Ascending aorta (tissue), 2 donors: Measurements from ENCODE around the gene TBXT. TPM values are rescaled to one million over a fixed set of nuclear protein-coding genes. Genes with fewer than 3 reads are reported as not detected.
A peak's percentile ranks its signal among the peaks of the same experiment; 100 is the strongest.

ENCODE experiments used
- DNase-seq, 2 donors: peaks; one replicate each; pipeline ENCODE4 v3.0.0-alpha.2; 2019; ENCODE audit warnings: low spot score in 2 of 2
- H3K27ac ChIP-seq, 2 donors: fragments of 200-600 bp; sonication (generic); one replicate each; pipeline ENCODE4 v1.5.1; 2016 to 2017; ENCODE audit warnings: mild to moderate bottlenecking in 1 of 2
- H3K27me3 ChIP-seq: fragments of 200-600 bp; sonication (generic); one replicate; pipeline ENCODE4 v1.5.1; 2017
- H3K36me3 ChIP-seq, 2 donors: fragments of 200-600 bp; sonication (generic); one replicate each; pipeline ENCODE4 v1.5.1; 2016
- H3K4me1 ChIP-seq, 2 donors: fragments of 200-600 bp; sonication (generic); one replicate each; pipeline ENCODE4 v1.5.1; 2016 to 2017; ENCODE audit warnings: mild to moderate bottlenecking in 1 of 2
- H3K4me3 ChIP-seq, 2 donors: fragments of 200-600 bp; sonication (generic); one replicate each; pipeline ENCODE4 v1.5.1; 2016 to 2017; ENCODE audit warnings: mild to moderate bottlenecking in 1 of 2
- H3K9me3 ChIP-seq, 2 donors: fragments of 200-600 bp; sonication (generic); one replicate each; pipeline ENCODE4 v1.5.1; 2016
- intact Hi-C: fragments of 100-400 bp; cut with DNase I; formaldehyde crosslinking; loops from one replicate; pipeline ENCODE4 v1.15.1; 2023
- total RNA-seq: library from RNA; depleted of rRNA; stranded (reverse); fragments of >200 nt; gene quantifications from one replicate; pipeline ENCODE4 v1.1.0, GENCODE V29; 2016
- TF ChIP-seq, protein P1 (sequence below), 3 experiments: fragments of 200-600 bp in 2 of 3; fragments of 450-650 bp in 1 of 3; sonication (generic) in 2 of 3; IDR thresholded peaks; one replicate each; pipeline ENCODE4 v1.5.1; 2016 to 2019; ENCODE audit warnings: antibody characterized with exemption in 3 of 3, mild to moderate bottlenecking in 1 of 3, moderate library complexity in 1 of 3

The TBXT gene
- total RNA-seq, 1 donor from 2014 or later: not detected

GRCh38 chr6:166169549-166170421 lies 2.1 kb upstream of the TBXT start:
- Histone ChIP-seq H3K4me1 (no peaks in the 10 kb centered on the region), H3K9me3 (no peaks in the 10 kb centered on the region), H3K36me3 (no peaks in the 10 kb centered on the region), H3K27ac (no peak overlapping the region), H3K4me3 (no peak overlapping the region), H3K27me3 (no peaks in the 10 kb centered on the region)
- TF ChIP-seq, protein P1, sequence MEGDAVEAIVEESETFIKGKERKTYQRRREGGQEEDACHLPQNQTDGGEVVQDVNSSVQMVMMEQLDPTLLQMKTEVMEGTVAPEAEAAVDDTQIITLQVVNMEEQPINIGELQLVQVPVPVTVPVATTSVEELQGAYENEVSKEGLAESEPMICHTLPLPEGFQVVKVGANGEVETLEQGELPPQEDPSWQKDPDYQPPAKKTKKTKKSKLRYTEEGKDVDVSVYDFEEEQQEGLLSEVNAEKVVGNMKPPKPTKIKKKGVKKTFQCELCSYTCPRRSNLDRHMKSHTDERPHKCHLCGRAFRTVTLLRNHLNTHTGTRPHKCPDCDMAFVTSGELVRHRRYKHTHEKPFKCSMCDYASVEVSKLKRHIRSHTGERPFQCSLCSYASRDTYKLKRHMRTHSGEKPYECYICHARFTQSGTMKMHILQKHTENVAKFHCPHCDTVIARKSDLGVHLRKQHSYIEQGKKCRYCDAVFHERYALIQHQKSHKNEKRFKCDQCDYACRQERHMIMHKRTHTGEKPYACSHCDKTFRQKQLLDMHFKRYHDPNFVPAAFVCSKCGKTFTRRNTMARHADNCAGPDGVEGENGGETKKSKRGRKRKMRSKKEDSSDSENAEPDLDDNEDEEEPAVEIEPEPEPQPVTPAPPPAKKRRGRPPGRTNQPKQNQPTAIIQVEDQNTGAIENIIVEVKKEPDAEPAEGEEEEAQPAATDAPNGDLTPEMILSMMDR (IDR thresholded peaks at IDR 0.05): no peak
- no peak for DNase-seq
- intact Hi-C loops: no loop called here

DNA sequence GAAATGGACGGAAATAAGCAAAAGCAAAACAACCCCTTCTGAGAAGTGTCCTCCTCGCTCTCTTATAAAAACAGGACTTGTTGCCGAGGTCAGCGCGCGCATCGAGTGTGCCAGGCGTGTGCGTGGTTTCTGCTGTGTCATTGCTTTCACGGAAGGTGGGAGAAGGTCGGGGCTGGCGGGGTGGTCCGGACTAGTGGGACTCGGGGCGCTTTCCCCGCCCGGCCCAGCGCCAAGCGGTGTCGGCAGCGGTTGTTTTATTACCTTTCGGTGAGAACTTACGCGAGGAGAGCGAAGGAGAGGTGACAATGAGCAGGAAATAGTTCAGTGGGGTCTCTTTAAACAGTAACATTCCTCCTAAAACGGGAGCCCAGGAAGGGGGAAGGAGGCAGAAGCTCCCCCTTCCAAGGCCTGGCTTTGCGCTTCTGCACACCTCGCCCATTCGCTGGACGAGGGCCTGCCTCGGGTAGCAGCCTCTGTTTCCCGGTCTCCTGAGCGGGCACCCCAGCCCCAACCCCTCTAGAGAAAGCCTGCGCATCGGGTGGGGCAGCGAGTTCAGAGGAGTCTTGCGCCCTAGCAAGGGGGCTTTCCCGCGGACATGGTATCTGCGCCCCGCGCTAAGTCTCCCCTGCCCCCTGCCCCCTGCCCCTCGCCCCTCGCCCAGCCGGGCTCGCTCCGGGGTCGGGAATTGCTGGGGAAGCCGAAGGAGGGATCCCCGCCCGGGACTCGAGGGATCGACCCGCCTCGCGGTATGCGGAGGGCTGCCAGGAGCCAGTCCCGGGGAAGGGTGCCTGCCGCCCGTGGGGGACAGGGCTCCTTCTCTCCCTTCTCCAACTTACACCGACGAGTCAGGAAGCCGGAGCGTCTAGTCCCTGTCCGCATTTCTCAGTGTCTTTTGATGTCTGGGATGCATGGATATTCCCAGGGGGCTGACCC lies 1.2 kb upstream of the TBXT start:
- H3K4me3 ChIP-seq: peak overlapping the region in 1 of 2 donors; percentile 4

DNA sequence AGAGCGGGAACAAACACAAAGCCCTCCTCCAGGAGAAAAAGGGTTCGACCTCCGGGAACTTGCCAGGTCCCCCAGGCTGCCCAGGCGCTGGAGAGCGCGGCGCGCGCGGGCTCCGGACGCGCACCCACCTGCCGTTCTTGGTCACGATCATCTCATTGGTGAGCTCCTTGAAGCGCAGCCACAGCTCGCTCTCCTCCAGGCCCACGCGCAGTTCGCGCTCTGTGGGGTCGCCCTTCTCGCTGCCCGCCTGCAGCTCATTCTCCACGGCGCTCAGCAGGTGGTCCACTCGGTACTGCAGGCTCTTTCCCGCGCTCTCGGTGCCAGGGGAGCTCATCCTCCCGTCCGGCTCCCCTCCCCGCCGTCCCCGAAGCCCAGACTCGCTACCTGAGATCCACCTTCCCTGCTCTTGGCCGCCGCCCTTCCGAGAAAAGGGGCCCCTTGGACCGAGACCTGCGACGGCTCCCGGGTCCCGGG lies 356 bp downstream of the TBXT start:
- TF ChIP-seq, protein P1 (IDR thresholded peaks at IDR 0.05): no peak
- H3K4me3 ChIP-seq: no peak overlapping the region
- intact Hi-C loops: no loop called here
- no peaks in the 10 kb centered on the region for H3K9me3 ChIP-seq
- no peaks in the 10 kb centered on the region for H3K27me3 ChIP-seq
- H3K36me3 ChIP-seq: no peaks in the 10 kb centered on the region
- DNase-seq: no peak
- H3K4me1 ChIP-seq: no peaks in the 10 kb centered on the region
- no peak overlapping the region for H3K27ac ChIP-seq

More for the DNA sequence above, 1.2 kb upstream of the TBXT start:
- H3K4me1 ChIP-seq: no peaks in the 10 kb centered on the region
- TF ChIP-seq, protein P1 (IDR thresholded peaks at IDR 0.05): no peak
- no peaks in the 10 kb centered on the region for H3K36me3 ChIP-seq
- H3K27me3 ChIP-seq: no peaks in the 10 kb centered on the region
- H3K27ac ChIP-seq: no peak overlapping the region
- H3K9me3 ChIP-seq: no peaks in the 10 kb centered on the region
- no peak for DNase-seq
- intact Hi-C loops: no loop called here

GRCh38 chr6:166166314-166167257 lies 1.1 kb downstream of the TBXT start:
- intact Hi-C loops: no loop called here
- Histone ChIP-seq H3K4me3 (no peak overlapping the region), H3K9me3 (no peaks in the 10 kb centered on the region), H3K27me3 (no peaks in the 10 kb centered on the region), H3K4me1 (no peaks in the 10 kb centered on the region), H3K36me3 (no peaks in the 10 kb centered on the region), H3K27ac (no peak overlapping the region)
- DNase-seq: no peak
- TF ChIP-seq, protein P1 (IDR thresholded peaks at IDR 0.05): no peak
